AG08395 (cell line): ENCODE results near the gene ZDHHC14.

Experiments
- DNase-seq: peaks from one replicate; pipeline ENCODE4 v3.0.0; 2012; ENCODE audit warnings: mixed read lengths, low spot score

ZDHHC14 gene

GRCh38 chr6:157647261-157647915, 266.4 kb downstream of the ZDHHC14 start:
- DNase-seq = no peak

DNA sequence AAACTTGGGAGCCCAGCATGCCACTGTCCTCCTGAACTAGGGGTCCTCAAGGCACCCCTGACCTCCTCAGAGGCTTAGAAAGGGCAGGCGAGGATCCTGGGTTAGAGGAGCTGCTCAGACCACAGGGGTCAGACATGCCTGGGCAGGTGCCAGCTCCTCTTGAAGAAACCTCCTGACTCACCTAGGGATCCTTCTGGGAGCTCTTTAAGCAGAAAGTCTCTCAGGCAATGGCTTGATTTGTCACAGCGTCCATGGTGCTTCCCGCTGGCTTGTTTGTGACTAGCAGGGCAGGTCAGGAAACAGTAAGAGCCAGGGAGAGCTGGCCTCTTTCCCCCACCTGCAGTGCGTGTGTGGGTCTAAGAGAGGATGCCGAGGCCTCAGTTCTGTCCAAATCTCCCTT, 267.6 kb downstream of the ZDHHC14 start:
- DNase-seq = no peak

DNA sequence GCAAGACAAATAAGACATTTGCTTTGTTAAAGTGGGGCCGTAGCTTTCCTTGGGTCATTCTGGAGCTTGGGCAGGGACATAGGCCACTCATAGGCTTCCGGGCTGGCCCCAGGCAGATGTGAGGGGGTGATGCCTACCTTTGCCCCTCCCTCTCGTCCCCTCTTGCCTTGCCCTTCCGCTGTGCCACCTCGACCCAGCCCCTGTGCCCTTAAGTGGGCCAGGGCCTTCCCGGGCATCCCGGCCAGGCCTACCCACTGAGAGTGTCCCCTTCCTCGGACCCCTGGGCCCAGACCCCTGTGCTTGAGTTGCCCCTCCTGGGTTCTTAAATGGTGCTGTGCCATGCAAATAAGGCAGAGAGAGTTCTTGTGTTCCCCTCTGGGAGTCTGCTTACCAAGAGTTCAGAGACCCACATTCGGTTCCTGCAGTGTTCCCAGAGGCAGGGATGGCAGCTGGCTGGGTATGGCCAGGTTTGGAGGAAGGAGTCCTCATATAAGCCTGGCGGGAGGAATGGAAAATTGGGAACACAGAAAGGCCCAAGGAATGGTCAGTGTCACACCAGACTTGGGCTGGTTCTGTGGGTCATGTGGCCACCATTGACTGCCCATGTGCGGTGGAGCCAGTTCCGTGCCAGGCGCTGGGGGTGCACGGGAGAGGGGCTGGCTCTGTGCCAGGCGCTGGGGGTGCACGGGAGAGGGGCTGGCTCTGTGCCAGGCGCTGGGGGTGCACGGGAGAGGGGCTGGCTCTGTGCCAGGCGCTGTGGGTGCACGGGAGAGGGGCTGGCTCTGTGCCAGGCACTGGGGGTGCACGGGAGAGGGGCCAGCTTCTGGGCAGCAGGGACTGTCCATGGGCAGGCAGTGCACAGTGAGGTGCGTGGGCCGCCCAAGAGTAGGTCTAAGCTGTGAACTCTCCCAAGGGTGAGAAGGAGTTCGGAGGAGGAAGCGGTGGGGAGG, 268.6 kb downstream of the ZDHHC14 start:
- DNase-seq = no peak

DNA sequence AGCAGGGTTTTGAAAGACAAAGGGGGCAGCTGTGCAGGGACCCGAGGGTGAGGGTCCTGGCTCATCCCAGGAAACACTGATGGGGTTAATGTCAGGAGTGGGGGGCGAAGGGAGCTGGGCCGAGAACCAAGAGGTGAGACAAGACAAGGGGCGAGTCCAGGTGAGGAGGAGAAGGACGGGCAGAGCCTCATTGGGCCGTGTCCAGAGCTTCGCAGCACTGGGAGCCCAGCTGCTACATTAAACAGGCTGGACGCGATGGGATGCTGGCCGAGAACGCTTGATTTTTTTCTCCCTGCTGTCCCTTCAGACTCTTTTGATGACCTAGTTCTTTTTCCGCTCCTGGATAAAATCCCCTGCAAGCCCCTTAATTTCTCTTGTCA, 269.3 kb downstream of the ZDHHC14 start:
- no peak for DNase-seq

- no peak for DNase-seq
These were observed 269.8 kb downstream of the ZDHHC14 start for GRCh38 chr6:157650801-157651200.

DNA sequence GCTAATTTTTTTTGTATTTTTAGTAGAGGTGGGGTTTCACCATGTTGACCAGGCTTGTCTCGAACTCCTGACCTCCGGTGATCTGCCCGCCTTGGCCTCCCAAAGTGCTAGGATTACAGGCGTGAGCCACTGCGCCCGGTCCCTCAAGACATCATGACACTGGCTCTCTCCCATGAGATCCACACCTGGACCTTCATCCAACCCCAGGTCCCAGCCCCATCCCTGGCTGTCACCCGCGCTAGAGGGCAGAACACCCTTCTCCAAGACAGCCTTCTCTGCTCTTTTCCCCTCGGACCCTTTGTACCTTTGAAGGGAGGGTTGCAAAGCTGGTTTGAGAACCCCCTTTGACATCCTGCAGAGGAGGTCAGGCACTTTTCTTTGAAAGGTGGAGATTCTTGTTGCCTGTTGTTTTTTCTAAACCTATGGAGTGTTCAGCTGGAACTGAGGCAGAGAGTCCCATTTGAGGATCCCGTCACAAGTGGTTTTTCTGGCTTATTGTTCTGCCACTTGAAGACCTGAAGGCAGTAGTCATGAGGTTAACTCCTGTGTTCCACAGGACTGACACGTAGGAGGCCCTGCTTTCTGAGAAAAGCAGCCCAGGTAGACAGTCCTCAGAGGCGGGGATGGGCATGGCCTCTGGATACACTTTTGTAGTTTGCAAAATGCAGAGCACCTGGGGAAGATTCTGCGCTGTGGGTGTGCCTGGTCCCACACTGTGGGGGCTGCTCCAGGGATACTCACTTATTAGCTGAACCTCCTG, 270.9 kb downstream of the ZDHHC14 start:
- no peak for DNase-seq

DNA sequence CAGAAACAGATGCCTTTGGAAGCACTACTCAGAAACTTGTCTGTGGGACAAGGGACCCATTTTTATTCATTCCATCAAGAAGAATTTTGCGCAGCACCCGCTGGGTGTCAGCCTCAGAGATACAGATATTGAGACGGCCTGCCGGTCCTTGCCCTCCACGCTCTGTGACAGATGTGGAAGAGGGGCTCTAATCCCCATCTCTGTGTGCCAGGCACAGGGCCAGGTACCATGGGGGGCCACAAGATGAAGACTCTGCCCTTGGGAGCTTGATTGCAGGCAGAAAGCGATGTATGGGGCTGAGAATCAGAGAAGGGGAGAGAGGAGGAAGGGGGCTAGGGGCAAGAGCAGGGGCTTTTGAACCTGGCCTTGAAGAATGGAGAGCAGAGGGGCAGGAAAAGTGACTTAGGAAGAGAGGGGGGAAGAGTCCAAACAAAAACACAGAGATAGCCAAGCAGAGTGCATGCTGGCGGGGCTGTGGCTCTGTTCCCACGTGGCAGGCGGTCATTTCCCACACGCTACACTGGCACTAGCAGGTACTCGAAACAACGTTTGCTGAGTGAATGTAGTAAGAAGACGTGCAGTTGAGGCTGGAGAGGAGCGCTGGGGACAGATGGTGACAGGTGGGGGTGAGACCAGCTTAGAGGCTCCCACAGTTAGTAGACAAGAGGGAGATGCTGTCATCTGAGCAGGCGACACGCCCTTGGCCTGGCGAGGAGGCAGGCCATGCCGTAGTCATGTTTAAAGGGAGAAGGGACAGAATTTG, 271.8 kb downstream of the ZDHHC14 start:
- no peak for DNase-seq

- no peak for DNase-seq
These were observed 272.5 kb downstream of the ZDHHC14 start for GRCh38 chr6:157653521-157653920.

DNA sequence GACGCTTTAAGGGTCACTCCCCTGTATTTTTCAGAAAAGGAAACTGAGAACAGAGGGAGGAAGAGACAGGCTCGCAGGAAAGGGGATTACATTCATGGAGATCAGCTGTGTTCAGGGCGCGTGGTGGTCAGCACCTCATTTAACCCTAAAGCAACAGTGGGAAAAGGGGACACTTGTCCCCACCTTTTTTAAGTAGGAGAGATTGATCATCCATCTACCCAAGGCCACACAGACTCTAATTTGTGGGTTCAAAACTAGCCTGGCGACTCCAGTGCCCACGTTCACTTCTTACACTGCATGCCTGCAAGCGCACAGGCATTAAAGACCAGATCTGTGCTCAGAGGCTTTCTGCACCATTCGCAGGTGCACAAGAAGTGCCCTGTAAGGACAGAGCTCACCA, 274.1 kb downstream of the ZDHHC14 start:
- DNase-seq = no peak

DNA sequence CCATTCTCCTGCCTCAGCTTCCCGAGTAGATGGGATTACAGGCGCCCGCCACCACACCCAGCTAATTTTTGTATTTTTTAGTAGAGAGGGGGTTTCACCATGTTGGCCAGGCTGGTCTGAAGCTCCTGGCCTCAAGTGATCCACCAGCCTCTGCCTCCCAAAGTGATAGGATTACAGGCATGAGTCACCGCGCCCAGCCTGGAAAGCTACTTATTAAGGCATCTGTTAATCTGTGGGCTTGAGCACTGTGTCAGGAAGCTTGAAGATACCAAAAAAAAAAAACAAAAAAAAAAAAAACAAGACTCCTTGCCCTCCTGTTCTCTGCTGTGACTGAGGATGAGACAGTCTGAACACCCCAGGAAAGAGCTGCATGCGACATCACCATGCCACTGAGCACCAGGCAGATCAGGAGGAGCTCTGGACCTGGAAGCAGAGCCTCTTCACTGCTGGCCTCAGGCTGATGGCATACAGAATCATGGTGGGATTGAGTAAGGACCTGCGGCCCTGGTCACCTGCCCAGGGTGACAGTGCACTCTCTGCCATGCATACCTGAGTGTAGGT, 275.5 kb downstream of the ZDHHC14 start:
- DNase-seq = peak; percentile 31

- DNase-seq = no peak
These were observed 276.8 kb downstream of the ZDHHC14 start for GRCh38 chr6:157657754-157658153.

- no peak for DNase-seq
These were observed 277.3 kb downstream of the ZDHHC14 start for GRCh38 chr6:157658301-157658700.

GRCh38 chr6:157659536-157660271, 278.7 kb downstream of the ZDHHC14 start:
- no peak for DNase-seq

- DNase-seq = no peak
These were observed 279.4 kb downstream of the ZDHHC14 start for GRCh38 chr6:157660414-157660813.

DNA sequence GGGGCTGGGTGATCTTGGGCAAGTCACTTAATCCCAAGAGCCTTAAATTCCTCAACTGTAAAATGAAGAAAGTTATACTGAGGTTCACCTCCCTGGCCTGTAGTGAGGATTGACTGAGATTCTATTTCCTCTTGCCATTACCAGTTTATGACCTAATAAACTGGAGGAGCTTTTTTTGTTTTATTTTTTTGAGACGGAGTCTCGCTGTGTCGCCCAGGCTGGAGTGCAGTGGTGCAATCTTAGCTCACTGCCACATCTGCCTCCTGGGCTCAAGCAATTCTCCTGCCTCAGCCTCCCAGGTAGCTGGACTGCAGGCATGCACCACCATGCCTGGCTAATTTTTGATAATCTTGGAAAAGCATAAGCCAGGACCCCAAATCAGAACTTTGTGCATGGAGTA, 280.7 kb downstream of the ZDHHC14 start:
- DNase-seq = no peak

GRCh38 chr6:157663261-157663660, 282.3 kb downstream of the ZDHHC14 start:
- no peak for DNase-seq

DNA sequence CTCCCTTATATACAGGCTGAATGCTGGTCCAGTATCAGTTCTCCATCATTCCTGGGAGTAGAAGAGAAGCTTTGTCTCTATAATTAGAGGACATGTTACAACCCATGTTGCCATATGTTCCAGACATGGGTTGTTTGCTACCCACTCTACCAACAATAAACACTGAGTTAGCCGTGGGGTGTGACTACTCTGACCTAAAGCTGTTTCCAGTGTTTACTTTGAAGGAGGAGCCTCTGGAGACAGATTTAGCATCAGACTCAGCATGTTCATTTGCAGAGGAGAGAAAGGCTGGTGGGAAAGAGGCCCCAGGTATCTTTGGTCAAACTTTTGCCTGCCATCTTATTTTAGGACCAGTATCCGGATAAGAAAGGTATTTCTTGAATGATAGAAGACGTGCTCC, 284.2 kb downstream of the ZDHHC14 start:
- DNase-seq = no peak

DNA sequence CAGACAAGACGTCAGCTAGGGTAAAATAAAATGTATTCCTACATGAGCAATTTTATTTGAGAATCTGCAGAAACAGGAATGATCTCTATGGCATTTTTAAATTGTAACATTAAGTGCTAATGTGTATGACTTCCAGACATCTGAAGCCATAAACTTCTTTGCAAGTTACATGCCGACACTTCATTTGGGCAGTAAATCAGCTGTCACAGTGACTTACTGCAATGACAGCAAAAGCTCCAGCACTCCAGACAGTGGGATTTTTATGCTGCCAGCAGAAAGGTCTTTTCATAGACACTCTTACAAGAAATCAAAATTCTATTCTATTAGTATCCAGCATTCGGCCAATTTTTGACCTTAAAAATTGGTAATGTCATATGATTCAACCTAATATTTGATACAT, 285.7 kb downstream of the ZDHHC14 start:
- DNase-seq = no peak

DNA sequence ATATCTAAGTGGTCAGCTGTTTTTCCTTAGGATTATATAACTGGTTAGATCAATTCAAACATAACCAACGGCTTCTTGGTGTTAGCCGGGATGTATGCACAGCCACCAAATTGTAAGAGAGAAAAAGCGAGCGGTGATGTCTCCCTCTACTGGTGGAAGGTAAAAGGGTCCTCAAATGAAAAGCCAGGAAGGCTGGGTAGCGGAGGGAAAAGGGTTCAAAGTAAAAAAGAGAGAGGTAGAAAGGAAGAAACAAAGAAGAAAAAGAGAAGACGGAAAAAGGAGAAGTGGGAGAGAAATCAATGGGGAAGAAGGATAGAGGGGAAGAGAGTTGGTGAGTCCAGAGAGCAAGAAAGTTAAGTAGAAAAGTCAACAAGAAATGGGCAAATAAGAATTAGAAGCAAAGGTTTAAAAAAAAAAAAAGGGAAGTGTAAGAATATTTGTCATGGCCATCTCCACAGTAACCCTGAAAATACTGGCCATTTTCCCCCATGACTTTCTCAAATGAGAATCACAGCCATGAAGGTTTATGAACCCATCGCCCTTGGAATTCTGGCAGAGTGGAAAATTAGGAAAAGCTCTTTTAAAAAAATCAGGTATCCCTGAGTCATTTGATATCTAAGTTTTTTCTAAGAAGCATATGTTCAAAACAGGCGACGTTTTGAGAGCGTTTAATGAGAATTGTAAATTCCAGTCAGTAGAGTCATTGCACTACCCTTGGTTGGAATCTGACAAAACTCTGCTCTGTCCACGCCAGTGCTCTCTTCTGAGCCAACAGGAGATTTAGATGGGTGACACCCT, 286.4 kb downstream of the ZDHHC14 start:
- DNase-seq = peak; percentile 84

DNA sequence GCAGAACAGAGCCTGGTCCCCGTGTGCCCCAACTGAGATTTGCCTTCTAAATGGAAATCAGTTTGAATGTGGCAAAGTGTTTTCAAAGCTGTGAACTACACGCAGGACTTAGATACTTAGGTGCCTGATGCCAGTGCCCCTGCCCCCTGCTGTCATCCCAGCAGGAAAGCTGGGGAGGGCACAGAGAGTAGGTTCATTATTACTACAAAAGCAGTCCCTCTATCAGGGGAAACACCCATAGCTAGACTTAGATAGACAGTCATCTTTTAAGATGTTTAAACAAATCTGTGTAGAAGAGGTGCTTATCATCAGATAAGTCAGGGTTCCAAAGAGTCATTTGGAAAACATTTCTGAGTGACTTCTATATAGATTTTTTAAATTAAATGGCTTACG, 287.0 kb downstream of the ZDHHC14 start:
- no peak for DNase-seq
